Measurements from ENCODE around the gene LAMC3.

DNA sequence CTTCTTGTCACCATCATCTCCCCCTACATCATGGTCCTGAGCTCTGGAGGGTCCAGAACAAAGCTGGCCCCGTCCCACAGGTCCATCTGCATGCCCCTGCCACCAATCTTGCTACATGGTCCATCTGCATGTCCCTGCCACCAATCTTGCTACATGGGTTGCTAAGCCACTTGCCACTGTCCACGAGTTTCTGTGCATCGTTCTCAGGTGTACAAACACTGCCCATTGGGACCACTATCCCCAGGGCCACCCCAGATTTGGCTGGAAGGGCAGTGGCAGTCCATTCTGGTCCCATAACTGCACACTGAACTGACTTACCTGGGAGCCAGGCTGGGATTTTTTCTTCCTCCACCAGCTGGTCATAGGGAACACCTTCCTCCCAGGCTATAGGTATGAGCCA, 8.0 kb upstream of the LAMC3 start:
- TF ChIP-seq, protein P1, sequence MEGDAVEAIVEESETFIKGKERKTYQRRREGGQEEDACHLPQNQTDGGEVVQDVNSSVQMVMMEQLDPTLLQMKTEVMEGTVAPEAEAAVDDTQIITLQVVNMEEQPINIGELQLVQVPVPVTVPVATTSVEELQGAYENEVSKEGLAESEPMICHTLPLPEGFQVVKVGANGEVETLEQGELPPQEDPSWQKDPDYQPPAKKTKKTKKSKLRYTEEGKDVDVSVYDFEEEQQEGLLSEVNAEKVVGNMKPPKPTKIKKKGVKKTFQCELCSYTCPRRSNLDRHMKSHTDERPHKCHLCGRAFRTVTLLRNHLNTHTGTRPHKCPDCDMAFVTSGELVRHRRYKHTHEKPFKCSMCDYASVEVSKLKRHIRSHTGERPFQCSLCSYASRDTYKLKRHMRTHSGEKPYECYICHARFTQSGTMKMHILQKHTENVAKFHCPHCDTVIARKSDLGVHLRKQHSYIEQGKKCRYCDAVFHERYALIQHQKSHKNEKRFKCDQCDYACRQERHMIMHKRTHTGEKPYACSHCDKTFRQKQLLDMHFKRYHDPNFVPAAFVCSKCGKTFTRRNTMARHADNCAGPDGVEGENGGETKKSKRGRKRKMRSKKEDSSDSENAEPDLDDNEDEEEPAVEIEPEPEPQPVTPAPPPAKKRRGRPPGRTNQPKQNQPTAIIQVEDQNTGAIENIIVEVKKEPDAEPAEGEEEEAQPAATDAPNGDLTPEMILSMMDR (conservative IDR thresholded peaks at IDR 0.05; ENCODE audit: low read depth, low read length) = no peak
- TF ChIP-seq EZH2phosphoT487 (IDR thresholded peaks at IDR 0.05; ENCODE audit: borderline replicate concordance, low read length) = no peak
